ENCODE data around the gene ASIC3. TPM values are rescaled to one million over a fixed set of nuclear protein-coding genes. Genes with fewer than 3 reads are reported as not detected.
"Not testable (repeated sequence)": the region's sequence is repeated elsewhere in the genome, so short reads cannot be mapped to it uniquely, and the experiment has no call there.

ASIC3 gene
- total and polyA plus RNA-seq, 2 of the 8 experiments (the other 6 are each of a cell fraction or from before 2014, with no cell fraction given): 1.6 to 1.9 TPM

GRCh38 chr7:151011097-151011409 is 37.3 kb upstream of the ASIC3 start (continued):
- no peak for TF ChIP-seq CBX8 (IDR thresholded peaks at IDR 0.05; ENCODE audit: borderline replicate concordance, low read depth, low read length)
- no peak for TF ChIP-seq JUND (IDR thresholded peaks at IDR 0.05; ENCODE audit: low read length)
- TF ChIP-seq EZH2 (IDR thresholded peaks at IDR 0.05; ENCODE audit: low read depth, low read length, severe bottlenecking): no peak
- TF ChIP-seq RFX5 (IDR thresholded peaks at IDR 0.05; ENCODE audit: borderline replicate concordance, low read depth, low read length): no peak
- TF ChIP-seq PHF8 (conservative IDR thresholded peaks at IDR 0.05; ENCODE audit: low read depth, low read length): no peak

GRCh38 chr7:151011616-151012015 is 36.7 kb upstream of the ASIC3 start:
- not testable (repeated sequence) for H2BK12ac ChIP-seq (ENCODE audit: low read depth, low read length); H2AK5ac ChIP-seq (ENCODE audit: low read depth, low read length); H3K18ac ChIP-seq (ENCODE audit: extremely low read depth, low read length); H2BK120ac ChIP-seq (replicated peaks; ENCODE audit: low read depth, low read length); H4K91ac ChIP-seq (replicated peaks; ENCODE audit: insufficient read length, low read length); H3K27me3 ChIP-seq (replicated peaks in 1 of 4; ENCODE audit: control insufficient read depth in 3 of 4, extremely low read depth in 1 of 4, insufficient read depth in 3 of 4, low read length in 3 of 4); H2BK5ac ChIP-seq (ENCODE audit: low read depth, low read length); H3K4me2 ChIP-seq (ENCODE audit: insufficient read depth in 1 of 2, low read depth in 2 of 2, low read length in 2 of 2); H3K79me2 ChIP-seq (ENCODE audit: control insufficient read depth in 1 of 2, insufficient read depth in 2 of 2, low read length in 2 of 2); H3K4ac ChIP-seq (replicated peaks; ENCODE audit: insufficient read length, low read depth, low read length); DNase-seq (ENCODE audit: low read depth in 1 of 2, low spot score in 2 of 2); H4K5ac ChIP-seq (ENCODE audit: insufficient read length, low read depth, low read length); H3K4me3 ChIP-seq (ENCODE audit: extremely low read depth in 1 of 4, insufficient read depth in 2 of 4, low read depth in 3 of 4, low read length in 4 of 4); H3K14ac ChIP-seq (ENCODE audit: insufficient read length); H3K23ac ChIP-seq (ENCODE audit: insufficient read length); H3K23me2 ChIP-seq (ENCODE audit: low read depth, low read length); H2BK15ac ChIP-seq (ENCODE audit: low read length); H2BK20ac ChIP-seq (ENCODE audit: low read length); FAIRE-seq; H3K36me3 ChIP-seq (ENCODE audit: control insufficient read depth in 2 of 4, insufficient read depth in 4 of 4, low read length in 3 of 4); H3K27ac ChIP-seq (ENCODE audit: low read depth, low read length); H2AFZ ChIP-seq (ENCODE audit: low read length); H3K56ac ChIP-seq (replicated peaks; ENCODE audit: insufficient read length, low read depth, low read length); H3K79me1 ChIP-seq (ENCODE audit: low read depth, low read length); H4K20me1 ChIP-seq (replicated peaks in 1 of 2; ENCODE audit: control insufficient read depth in 1 of 2, insufficient read depth in 2 of 2, low read length in 2 of 2); H3K9me3 ChIP-seq (ENCODE audit: insufficient read depth in 2 of 2, low read depth in 1 of 2, low read length in 1 of 2); H4K8ac ChIP-seq (ENCODE audit: extremely low read depth, insufficient read depth, low read length); H3K9ac ChIP-seq (replicated peaks in 1 of 4; ENCODE audit: extremely low read depth in 1 of 4, low read depth in 3 of 4, low read length in 3 of 4)
- CTCF ChIA-PET (ENCODE audit: partially characterized antibody): interaction anchor here (0.8 to 11.5 kb wide), 26 partner anchors 10 to 622 kb away, joined by 3 to 142 read pairs (median 7); partner anchors contain the start of genes ABCB8, ATG9B, CDK5 and NOS3
- H3K4me1 ChIP-seq (replicated peaks in 1 of 4; ENCODE audit: control insufficient read depth in 3 of 4, insufficient read depth in 4 of 4, low read length in 3 of 4): peaks cover 0 to 31% (median 24%) of the 10 kb centered on the region in 4 experiments; a peak in 6 of 7 replicates
- POLR2A ChIA-PET (ENCODE audit: partially characterized antibody): interaction anchor here (0.6 to 2.5 kb wide), 4 partner anchors 10 to 46 kb away, joined by 3 to 9 read pairs (median 6); no protein-coding TSS in a partner anchor
- WGBS, 2 experiments (ENCODE audit: extremely low coverage in 1 of 2, insufficient coverage in 1 of 2, insufficient read length in 1 of 2, insufficient replicate concordance in 2 of 2, low coverage in 1 of 2, low lambda C conversion rate in 2 of 2, missing lambda C conversion rate in 1 of 2): 82% methylated on average over 12 of the region's 12 CpGs; no CpG with 5 or more reads in 1 of the 2 experiments
